Fibroblast of skin of scalp (primary cell): ENCODE results near the gene DCST1.

Source experiments
- DNase-seq: peaks from one replicate; pipeline ENCODE4 v3.0.0-alpha.2; 2013

Gene DCST1

GRCh38 chr1:155073377-155074242, 40.0 kb downstream of the DCST1 start:
- DNase-seq = no peak

- DNase-seq = no peak
These were observed 41.9 kb downstream of the DCST1 start for GRCh38 chr1:155075535-155075934.

- DNase-seq = no peak
These were observed 42.7 kb downstream of the DCST1 start for GRCh38 chr1:155076371-155076770.

GRCh38 chr1:155077346-155077745, 43.7 kb downstream of the DCST1 start:
- no peak for DNase-seq

- no peak for DNase-seq
These were observed 44.3 kb downstream of the DCST1 start for GRCh38 chr1:155077758-155078445.

- peak; percentile 60 for DNase-seq
These were observed 45.0 kb downstream of the DCST1 start, which contains the start of gene EFNA3 for GRCh38 chr1:155078469-155079209. Gene EFNA3 (plus strand): TSS chr1:155078837. CDS start chr1:155078942, 105 bp downstream.

- DNase-seq = no peak
These were observed 45.5 kb downstream of the DCST1 start for GRCh38 chr1:155079210-155079486.

GRCh38 chr1:155079487-155080311, 46.1 kb downstream of the DCST1 start:
- DNase-seq = no peak

- no peak for DNase-seq
These were observed 46.9 kb downstream of the DCST1 start for GRCh38 chr1:155080312-155081228.

- DNase-seq = no peak
These were observed 48.1 kb downstream of the DCST1 start for GRCh38 chr1:155081472-155082300.

- DNase-seq = no peak
These were observed 48.9 kb downstream of the DCST1 start for GRCh38 chr1:155082301-155083051.

GRCh38 chr1:155083052-155083541, 49.5 kb downstream of the DCST1 start:
- no peak for DNase-seq

- DNase-seq = peak; percentile 52
These were observed 50.5 kb downstream of the DCST1 start for GRCh38 chr1:155083865-155084721.

GRCh38 chr1:155084722-155085503, 51.3 kb downstream of the DCST1 start:
- DNase-seq = peak; percentile 95

GRCh38 chr1:155085504-155086127, 52.0 kb downstream of the DCST1 start:
- peak; percentile 40 for DNase-seq

GRCh38 chr1:155086128-155086741, 52.6 kb downstream of the DCST1 start:
- peak; percentile 49 for DNase-seq
